Measurements from ENCODE around the gene B4GALNT3.

- TF ChIP-seq SP1 (IDR thresholded peaks at IDR 0.05) (no peak), ZNF384 (IDR thresholded peaks at IDR 0.05) (no peak), SUZ12 (IDR thresholded peaks at IDR 0.05) (no peak), HDGF (IDR thresholded peaks at IDR 0.05; ENCODE audit: borderline replicate concordance) (no peak), FOXM1 (IDR thresholded peaks at IDR 0.05; ENCODE audit: borderline replicate concordance) (no peak), LEF1 (IDR thresholded peaks at IDR 0.05; ENCODE audit: borderline replicate concordance) (no peak), CTBP1 (IDR thresholded peaks at IDR 0.05; ENCODE audit: borderline replicate concordance) (no peak), ELF4 (IDR thresholded peaks at IDR 0.05) (no peak)
Measured at GRCh38 chr12:542395-543113, 82.8 kb downstream of the B4GALNT3 start.
